ENCODE data around the gene DUSP15. TPM values are rescaled to one million over a fixed set of nuclear protein-coding genes. Genes with fewer than 3 reads are reported as not detected.

Gene DUSP15
- polyA plus RNA-seq, 2 of the 4 experiments (the other 2 are of a cell fraction): 0.53 to 1.3 TPM

- H3K4me1 ChIP-seq: no peaks in the 10 kb centered on the region
- DNase-seq (ENCODE audit: low read depth in 1 of 2, low spot score in 1 of 2) (no peak), ATAC-seq (no peak), FAIRE-seq (no peak)
- no peak overlapping the region for H3K27ac ChIP-seq
- CTCF ChIA-PET: interaction anchor here (0.8 to 2.2 kb wide), 2 partner anchors 10 to 57 kb away, joined by 3 to 7 read pairs; no protein-coding TSS in a partner anchor
- H3K9me3 ChIP-seq: no peaks in the 10 kb centered on the region
- no peak overlapping the region for H3K4me3 ChIP-seq
- POLR2A ChIA-PET: no interaction called here
- TF ChIP-seq, protein P1, sequence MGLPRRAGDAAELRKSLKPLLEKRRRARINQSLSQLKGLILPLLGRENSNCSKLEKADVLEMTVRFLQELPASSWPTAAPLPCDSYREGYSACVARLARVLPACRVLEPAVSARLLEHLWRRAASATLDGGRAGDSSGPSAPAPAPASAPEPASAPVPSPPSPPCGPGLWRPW (IDR thresholded peaks at IDR 0.05): no peak
- TF ChIP-seq EHMT2 (IDR thresholded peaks at IDR 0.05; ENCODE audit: low read depth) (no peak), EP300 (IDR thresholded peaks at IDR 0.05) (no peak), ZFP36 (IDR thresholded peaks at IDR 0.05; ENCODE audit: borderline replicate concordance, partially characterized antibody) (no peak), HDAC2 (IDR thresholded peaks at IDR 0.05) (no peak), ATOH8 (CRISPR knock-in tag; IDR thresholded peaks at IDR 0.05; ENCODE audit: low read depth) (no peak), RFX5 (IDR thresholded peaks at IDR 0.05) (no peak), NFE2L2 (conservative IDR thresholded peaks at IDR 0.05; ENCODE audit: low read length) (no peak), CBX8 (IDR thresholded peaks at IDR 0.05) (no peak), BHLHE40 (IDR thresholded peaks at IDR 0.05; ENCODE audit: low read depth, low read length) (no peak), SMC3 (IDR thresholded peaks at IDR 0.05) (no peak), CHD2 (IDR thresholded peaks at IDR 0.05; ENCODE audit: low read length, partially characterized antibody) (no peak), POLR2A (IDR thresholded peaks at IDR 0.05; ENCODE audit: low read length) (no peak), NPAS2 (CRISPR knock-in tag; IDR thresholded peaks at IDR 0.05; ENCODE audit: borderline replicate concordance) (no peak)
- TF ChIP-seq, protein P2, sequence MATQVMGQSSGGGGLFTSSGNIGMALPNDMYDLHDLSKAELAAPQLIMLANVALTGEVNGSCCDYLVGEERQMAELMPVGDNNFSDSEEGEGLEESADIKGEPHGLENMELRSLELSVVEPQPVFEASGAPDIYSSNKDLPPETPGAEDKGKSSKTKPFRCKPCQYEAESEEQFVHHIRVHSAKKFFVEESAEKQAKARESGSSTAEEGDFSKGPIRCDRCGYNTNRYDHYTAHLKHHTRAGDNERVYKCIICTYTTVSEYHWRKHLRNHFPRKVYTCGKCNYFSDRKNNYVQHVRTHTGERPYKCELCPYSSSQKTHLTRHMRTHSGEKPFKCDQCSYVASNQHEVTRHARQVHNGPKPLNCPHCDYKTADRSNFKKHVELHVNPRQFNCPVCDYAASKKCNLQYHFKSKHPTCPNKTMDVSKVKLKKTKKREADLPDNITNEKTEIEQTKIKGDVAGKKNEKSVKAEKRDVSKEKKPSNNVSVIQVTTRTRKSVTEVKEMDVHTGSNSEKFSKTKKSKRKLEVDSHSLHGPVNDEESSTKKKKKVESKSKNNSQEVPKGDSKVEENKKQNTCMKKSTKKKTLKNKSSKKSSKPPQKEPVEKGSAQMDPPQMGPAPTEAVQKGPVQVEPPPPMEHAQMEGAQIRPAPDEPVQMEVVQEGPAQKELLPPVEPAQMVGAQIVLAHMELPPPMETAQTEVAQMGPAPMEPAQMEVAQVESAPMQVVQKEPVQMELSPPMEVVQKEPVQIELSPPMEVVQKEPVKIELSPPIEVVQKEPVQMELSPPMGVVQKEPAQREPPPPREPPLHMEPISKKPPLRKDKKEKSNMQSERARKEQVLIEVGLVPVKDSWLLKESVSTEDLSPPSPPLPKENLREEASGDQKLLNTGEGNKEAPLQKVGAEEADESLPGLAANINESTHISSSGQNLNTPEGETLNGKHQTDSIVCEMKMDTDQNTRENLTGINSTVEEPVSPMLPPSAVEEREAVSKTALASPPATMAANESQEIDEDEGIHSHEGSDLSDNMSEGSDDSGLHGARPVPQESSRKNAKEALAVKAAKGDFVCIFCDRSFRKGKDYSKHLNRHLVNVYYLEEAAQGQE (IDR thresholded peaks at IDR 0.05): no peak
- TF ChIP-seq, protein P3, sequence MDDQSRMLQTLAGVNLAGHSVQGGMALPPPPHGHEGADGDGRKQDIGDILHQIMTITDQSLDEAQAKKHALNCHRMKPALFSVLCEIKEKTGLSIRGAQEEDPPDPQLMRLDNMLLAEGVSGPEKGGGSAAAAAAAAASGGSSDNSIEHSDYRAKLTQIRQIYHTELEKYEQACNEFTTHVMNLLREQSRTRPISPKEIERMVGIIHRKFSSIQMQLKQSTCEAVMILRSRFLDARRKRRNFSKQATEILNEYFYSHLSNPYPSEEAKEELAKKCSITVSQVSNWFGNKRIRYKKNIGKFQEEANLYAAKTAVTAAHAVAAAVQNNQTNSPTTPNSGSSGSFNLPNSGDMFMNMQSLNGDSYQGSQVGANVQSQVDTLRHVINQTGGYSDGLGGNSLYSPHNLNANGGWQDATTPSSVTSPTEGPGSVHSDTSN (IDR thresholded peaks at IDR 0.05): no peak
- TF ChIP-seq, protein P4, sequence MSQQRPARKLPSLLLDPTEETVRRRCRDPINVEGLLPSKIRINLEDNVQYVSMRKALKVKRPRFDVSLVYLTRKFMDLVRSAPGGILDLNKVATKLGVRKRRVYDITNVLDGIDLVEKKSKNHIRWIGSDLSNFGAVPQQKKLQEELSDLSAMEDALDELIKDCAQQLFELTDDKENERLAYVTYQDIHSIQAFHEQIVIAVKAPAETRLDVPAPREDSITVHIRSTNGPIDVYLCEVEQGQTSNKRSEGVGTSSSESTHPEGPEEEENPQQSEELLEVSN (IDR thresholded peaks at IDR 0.05; ENCODE audit: borderline replicate concordance, low read depth): no peak
- no peak overlapping the region for H3K4me2 ChIP-seq
- WGBS (ENCODE audit: missing lambda C conversion rate): 73% methylated on average over 17 of the region's 17 CpGs
Observed at GRCh38 chr20:31909253-31910070, 39.1 kb upstream of the DUSP15 start.

GRCh38 chr20:31908424-31908823, 38.1 kb upstream of the DUSP15 start:
- ChIA-PET POLR2A (no interaction called here), CTCF (interaction anchor here (0.8 to 2.2 kb wide), 2 partner anchors 14 to 56 kb away, joined by 3 to 7 read pairs; no protein-coding TSS in a partner anchor)
- DNase-seq (ENCODE audit: low read depth in 1 of 2, low spot score in 1 of 2) (no peak), FAIRE-seq (no peak), ATAC-seq (no peak)
- Histone ChIP-seq H3K27ac (no peak overlapping the region), H3K4me1 (no peaks in the 10 kb centered on the region), H3K9me3 (no peaks in the 10 kb centered on the region), H3K4me3 (no peak overlapping the region), H3K4me2 (no peak overlapping the region)
- 79% methylated on average over 6 of the region's 11 CpGs for WGBS (ENCODE audit: missing lambda C conversion rate)
- no peak for TF ChIP-seq BHLHE40 (IDR thresholded peaks at IDR 0.05; ENCODE audit: low read depth, low read length)
- TF ChIP-seq PHF8 (IDR thresholded peaks at IDR 0.05; ENCODE audit: borderline replicate concordance, low read depth): no peak
- no peak for TF ChIP-seq ZSCAN20 (CRISPR knock-in tag; IDR thresholded peaks at IDR 0.05)
- no peak for TF ChIP-seq NPAS2 (CRISPR knock-in tag; IDR thresholded peaks at IDR 0.05; ENCODE audit: borderline replicate concordance)
- TF ChIP-seq ZNF302 (CRISPR knock-in tag; IDR thresholded peaks at IDR 0.05): no peak
- no peak for TF ChIP-seq FOXS1 (CRISPR knock-in tag; IDR thresholded peaks at IDR 0.05)
- TF ChIP-seq CBX2 (IDR thresholded peaks at IDR 0.05; ENCODE audit: borderline replicate concordance, low read depth): no peak
- TF ChIP-seq RNF2 (IDR thresholded peaks at IDR 0.05; ENCODE audit: borderline replicate concordance, low read depth): no peak
- TF ChIP-seq HOXB13 (CRISPR knock-in tag; IDR thresholded peaks at IDR 0.05; ENCODE audit: low read depth): no peak
- TF ChIP-seq HOXA7 (CRISPR knock-in tag; IDR thresholded peaks at IDR 0.05): no peak
- TF ChIP-seq, protein P3 (IDR thresholded peaks at IDR 0.05): no peak
- TF ChIP-seq KDM5A (IDR thresholded peaks at IDR 0.05): no peak
- no peak for TF ChIP-seq POLR2A (IDR thresholded peaks at IDR 0.05; ENCODE audit: low read length)
